Activated naive CD4-positive, alpha-beta T cell treated with anti-CD3 and anti-CD28 coated beads for 36 hours (primary cell): ENCODE measurements around the gene RPS19BP1. TPM values are rescaled to one million over a fixed set of nuclear protein-coding genes. Genes with fewer than 3 reads are reported as not detected.
"Not testable (repeated sequence)": the region's sequence is repeated elsewhere in the genome, so short reads cannot be mapped to it uniquely, and the experiment has no call there.

ENCODE experiments used
- CTCF ChIA-PET: fragments of 350-600 bp; sonication (Branson Sonifier 250); formaldehyde crosslinking; loops from one replicate; lab custom pipeline; 2021; ENCODE audit warnings: antibody characterized with exemption; lab: Charles Lee
- DNase-seq: peaks from one replicate; pipeline ENCODE4 v3.0.0-alpha.2; 2020
- H3K27ac Mint-ChIP-seq: one replicate; pipeline ENCODE4 v1.8.0; 2021; ENCODE audit warnings: mild to moderate bottlenecking, mixed read lengths
- H3K27me3 Mint-ChIP-seq: one replicate; pipeline ENCODE4 v1.8.0; 2021; ENCODE audit warnings: low read depth, mixed read lengths
- H3K36me3 Mint-ChIP-seq: one replicate; pipeline ENCODE4 v1.8.0; 2021; ENCODE audit warnings: low read depth, mixed read lengths
- H3K4me1 Mint-ChIP-seq: one replicate; pipeline ENCODE4 v1.8.0; 2021; ENCODE audit warnings: low read depth, mixed read lengths
- H3K4me3 Mint-ChIP-seq: one replicate; pipeline ENCODE4 v1.8.0; 2021; ENCODE audit warnings: mild to moderate bottlenecking, moderate library complexity, mixed read lengths
- H3K9me3 Mint-ChIP-seq: one replicate; pipeline ENCODE4 v1.8.0; 2021; ENCODE audit warnings: mixed read lengths
- intact Hi-C: fragments of 100-400 bp; cut with micrococcal nuclease; formaldehyde crosslinking; loops from one replicate; pipeline ENCODE4 v1.15.1; 2023
- total RNA-seq, 2 experiments: library from RNA; stranded (reverse); gene quantifications; one replicate each; pipeline ENCODE4 v1.2.3, GENCODE V29; 2021

The RPS19BP1 gene
- total RNA-seq, 2 experiments from 2014 or later, result 52.0 to 56.2 TPM

- peaks cover 58% of the 10 kb centered on the region for H3K4me1 Mint-ChIP-seq
- peak overlapping the region; percentile 95 for H3K27ac Mint-ChIP-seq
These were observed 14.3 kb downstream of the RPS19BP1 start for GRCh38 chr22:39518144-39518786.

GRCh38 chr22:39517470-39517869 lies 15.1 kb downstream of the RPS19BP1 start:
- DNase-seq, result no peak
- peaks cover 50% of the 10 kb centered on the region for H3K4me1 Mint-ChIP-seq
- intact Hi-C loops, result no loop called here
- peaks cover 2% of the 10 kb centered on the region for H3K27me3 Mint-ChIP-seq
- CTCF ChIA-PET, result interaction anchor here (0.5 to 5.6 kb wide), 9 partner anchors 12 to 1652 kb away, joined by 3 to 49 read pairs (median 3); partner anchors contain the start of gene TAB1
- H3K9me3 Mint-ChIP-seq, result no peaks in the 10 kb centered on the region
- H3K4me3 Mint-ChIP-seq, result no peak overlapping the region
- no peak overlapping the region for H3K27ac Mint-ChIP-seq
- peaks cover 48% of the 10 kb centered on the region for H3K36me3 Mint-ChIP-seq

More at GRCh38 chr22:39518144-39518786, 14.3 kb downstream of the RPS19BP1 start:
- no peak for DNase-seq
- no peaks in the 10 kb centered on the region for H3K9me3 Mint-ChIP-seq
- intact Hi-C loops, result no loop called here
- peaks cover 2% of the 10 kb centered on the region for H3K27me3 Mint-ChIP-seq
- H3K36me3 Mint-ChIP-seq, result peaks cover 52% of the 10 kb centered on the region
- H3K4me3 Mint-ChIP-seq, result peak overlapping the region; percentile 83
- CTCF ChIA-PET, result interaction anchor here (0.5 to 5.6 kb wide), 11 partner anchors 8 to 1653 kb away, joined by 3 to 49 read pairs (median 3); partner anchors contain the start of gene TAB1

- Mint-ChIP-seq H3K4me3 (no peak overlapping the region), H3K9me3 (no peaks in the 10 kb centered on the region), H3K27me3 (peaks cover 2% of the 10 kb centered on the region), H3K36me3 (peaks cover 43% of the 10 kb centered on the region), H3K4me1 (peaks cover 42% of the 10 kb centered on the region), H3K27ac (peak overlapping the region; percentile 81)
- DNase-seq, result no peak
- CTCF ChIA-PET, result interaction anchor here (0.6 to 5.6 kb wide), 10 partner anchors 8 to 509 kb away, joined by 3 to 49 read pairs (median 9); partner anchors contain the start of genes MIEF1 and TAB1
- intact Hi-C loops, result no loop called here
These were observed 17.1 kb downstream of the RPS19BP1 start for GRCh38 chr22:39515266-39516050.

GRCh38 chr22:39514373-39514973 lies 18.1 kb downstream of the RPS19BP1 start:
- Mint-ChIP-seq H3K9me3 (no peaks in the 10 kb centered on the region), H3K4me3 (no peak overlapping the region), H3K27ac (peak overlapping the region; percentile 16), H3K36me3 (peaks cover 45% of the 10 kb centered on the region), H3K27me3 (no peaks in the 10 kb centered on the region), H3K4me1 (peaks cover 46% of the 10 kb centered on the region)
- intact Hi-C loops, result no loop called here
- DNase-seq, result peak; percentile 76
- CTCF ChIA-PET, result interaction anchor here (0.9 to 5.6 kb wide), 9 partner anchors 9 to 510 kb away, joined by 3 to 49 read pairs (median 9); partner anchors contain the start of gene MIEF1

DNA sequence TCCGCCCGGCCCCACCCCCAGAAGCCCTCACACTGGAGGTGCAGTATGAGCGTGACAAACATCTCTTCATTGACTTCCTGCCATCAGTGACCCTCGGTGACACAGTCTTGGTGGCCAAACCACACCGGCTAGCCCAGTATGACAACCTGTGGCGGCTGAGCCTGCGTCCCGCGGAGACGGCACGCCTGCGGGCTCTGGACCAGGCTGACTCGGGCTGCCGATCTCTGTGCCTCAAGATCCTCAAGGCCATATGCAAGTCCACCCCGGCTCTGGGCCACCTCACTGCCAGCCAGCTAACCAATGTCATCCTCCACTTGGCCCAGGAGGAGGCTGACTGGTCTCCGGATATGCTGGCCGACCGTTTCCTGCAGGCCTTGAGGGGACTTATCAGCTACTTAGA lies 18.8 kb downstream of the RPS19BP1 start:
- Mint-ChIP-seq H3K27me3 (no peaks in the 10 kb centered on the region), H3K4me1 (peaks cover 44% of the 10 kb centered on the region), H3K9me3 (no peaks in the 10 kb centered on the region), H3K36me3 (peaks cover 49% of the 10 kb centered on the region), H3K4me3 (no peak overlapping the region), H3K27ac (no peak overlapping the region)
- CTCF ChIA-PET, result interaction anchor here (0.7 to 5.6 kb wide), 7 partner anchors 9 to 170 kb away, joined by 3 to 49 read pairs (median 9); no protein-coding TSS in a partner anchor
- intact Hi-C loops, result no loop called here
- no peak for DNase-seq

DNA sequence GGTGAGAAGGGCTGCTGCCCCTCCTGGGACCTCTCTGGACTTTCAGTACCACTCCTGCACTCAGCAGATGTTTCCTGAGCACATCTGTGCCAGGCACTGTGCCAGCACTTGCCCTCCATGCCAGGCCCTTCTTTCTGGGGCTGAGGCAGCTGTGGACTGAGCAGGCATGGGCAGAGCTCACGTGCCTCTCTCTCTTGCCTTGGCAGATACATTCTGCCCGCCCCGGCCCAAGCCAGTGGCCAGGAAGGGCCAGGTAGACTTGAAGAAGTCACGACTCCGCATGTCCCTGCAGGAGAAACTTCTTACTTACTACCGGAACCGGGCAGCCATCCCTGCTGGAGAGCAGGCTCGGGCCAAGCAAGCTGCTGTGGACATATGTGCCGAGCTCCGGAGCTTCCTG lies 20.5 kb downstream of the RPS19BP1 start:
- H3K4me3 Mint-ChIP-seq, result no peak overlapping the region
- peaks cover 41% of the 10 kb centered on the region for H3K4me1 Mint-ChIP-seq
- H3K9me3 Mint-ChIP-seq, result no peaks in the 10 kb centered on the region
- CTCF ChIA-PET, result interaction anchor here (1.7 kb wide), 1 partner anchor 17 kb away, joined by 6 read pairs; no protein-coding TSS in a partner anchor
- DNase-seq, result no peak
- intact Hi-C loops, result no loop called here
- H3K27ac Mint-ChIP-seq, result no peak overlapping the region
- H3K36me3 Mint-ChIP-seq, result peaks cover 51% of the 10 kb centered on the region
- no peaks in the 10 kb centered on the region for H3K27me3 Mint-ChIP-seq

- CTCF ChIA-PET, result interaction anchor here (1.0 to 1.4 kb wide), 2 partner anchors 15 to 18 kb away, joined by 4 to 6 read pairs; no protein-coding TSS in a partner anchor
- intact Hi-C loops, result no loop called here
- Mint-ChIP-seq H3K4me1 (peaks cover 44% of the 10 kb centered on the region), H3K36me3 (peaks cover 58% of the 10 kb centered on the region), H3K4me3 (no peak overlapping the region), H3K27ac (no peak overlapping the region), H3K9me3 (no peaks in the 10 kb centered on the region), H3K27me3 (no peaks in the 10 kb centered on the region)
- DNase-seq, result no peak
These were observed 21.3 kb downstream of the RPS19BP1 start for GRCh38 chr22:39511226-39511625.

DNA sequence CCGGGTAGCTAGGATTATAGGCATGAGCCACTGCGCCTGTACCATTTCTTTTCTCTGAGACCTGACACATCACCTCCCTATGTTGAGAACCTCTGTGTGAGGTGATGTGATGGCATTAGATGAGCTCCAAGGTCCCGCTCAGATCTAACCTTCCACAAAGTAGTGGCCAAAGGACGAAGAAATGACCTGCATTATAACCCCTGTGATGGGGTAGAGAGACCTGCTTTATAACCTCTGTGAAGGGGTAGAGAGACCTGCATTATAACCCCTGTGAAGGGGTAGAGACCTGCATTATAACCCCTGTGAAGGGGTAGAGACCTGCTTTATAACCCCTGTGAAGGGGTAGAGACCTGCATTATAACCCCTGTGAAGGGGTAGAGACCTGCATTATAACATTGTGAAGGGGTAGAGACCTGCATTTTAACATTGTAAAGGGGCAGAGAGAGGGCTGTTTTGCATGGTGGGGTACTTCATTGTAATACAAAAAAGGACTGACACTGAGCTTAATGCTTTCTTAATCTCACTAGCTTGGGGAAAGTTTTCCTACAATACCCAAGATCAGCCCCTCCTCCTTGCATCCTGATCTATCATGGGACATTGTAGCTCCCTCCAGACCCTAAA lies 21.9 kb downstream of the RPS19BP1 start:
- H3K27ac Mint-ChIP-seq, result peak overlapping the region; percentile 5
- H3K4me3 Mint-ChIP-seq, result no peak overlapping the region
- CTCF ChIA-PET, result interaction anchor here (1.0 to 1.4 kb wide), 4 partner anchors 9 to 200 kb away, joined by 3 to 6 read pairs (median 4); partner anchors contain the start of gene ATF4
- H3K27me3 Mint-ChIP-seq, result no peaks in the 10 kb centered on the region
- peaks cover 42% of the 10 kb centered on the region for H3K4me1 Mint-ChIP-seq
- DNase-seq, result no peak
- intact Hi-C loops, result no loop called here
- no peaks in the 10 kb centered on the region for H3K9me3 Mint-ChIP-seq
- peaks cover 58% of the 10 kb centered on the region for H3K36me3 Mint-ChIP-seq

DNA sequence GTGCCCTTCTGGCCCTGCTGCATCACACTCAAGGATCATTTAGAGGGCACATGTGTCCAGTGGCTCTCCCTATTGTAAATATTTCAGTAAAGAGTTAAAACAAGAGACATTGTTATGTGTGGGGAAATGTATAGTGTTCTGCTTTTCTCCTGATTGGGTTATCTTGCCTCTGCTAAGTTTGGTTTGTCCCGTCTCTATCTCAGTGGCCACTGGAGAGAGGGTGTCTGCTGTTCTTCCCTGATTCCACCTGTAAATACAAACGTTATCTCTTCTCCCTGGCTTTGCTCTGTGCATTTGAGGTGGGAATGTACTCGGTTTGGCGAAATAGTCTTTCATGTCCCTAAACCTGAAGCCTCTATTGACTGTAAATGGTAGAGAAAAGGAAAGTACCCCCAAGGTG lies 24.2 kb downstream of the RPS19BP1 start:
- H3K36me3 Mint-ChIP-seq, result peaks cover 62% of the 10 kb centered on the region
- H3K4me3 Mint-ChIP-seq, result no peak overlapping the region
- DNase-seq, result no peak
- peaks cover 45% of the 10 kb centered on the region for H3K4me1 Mint-ChIP-seq
- H3K27me3 Mint-ChIP-seq, result no peaks in the 10 kb centered on the region
- H3K27ac Mint-ChIP-seq, result no peak overlapping the region
- intact Hi-C loops, result loop anchor here (10.0 kb wide), 1 partner anchor 814 kb away; no protein-coding TSS in a partner anchor
- no peaks in the 10 kb centered on the region for H3K9me3 Mint-ChIP-seq
- CTCF ChIA-PET, result interaction anchor here (0.7 to 1.1 kb wide), 2 partner anchors 12 to 21 kb away, joined by 3 to 5 read pairs; no protein-coding TSS in a partner anchor

GRCh38 chr22:39507021-39507420 lies 25.5 kb downstream of the RPS19BP1 start:
- Mint-ChIP-seq H3K36me3 (peaks cover 57% of the 10 kb centered on the region), H3K4me1 (peaks cover 47% of the 10 kb centered on the region)
- H3K9me3 Mint-ChIP-seq, H3K27me3 Mint-ChIP-seq, H3K4me3 Mint-ChIP-seq, H3K27ac Mint-ChIP-seq, DNase-seq: not testable (repeated sequence)
- intact Hi-C loops, result loop anchor here (10.0 kb wide), 1 partner anchor 812 kb away; no protein-coding TSS in a partner anchor
- CTCF ChIA-PET, result interaction anchor here (1.0 to 1.6 kb wide), 2 partner anchors 13 to 22 kb away, joined by 4 to 7 read pairs; no protein-coding TSS in a partner anchor

DNA sequence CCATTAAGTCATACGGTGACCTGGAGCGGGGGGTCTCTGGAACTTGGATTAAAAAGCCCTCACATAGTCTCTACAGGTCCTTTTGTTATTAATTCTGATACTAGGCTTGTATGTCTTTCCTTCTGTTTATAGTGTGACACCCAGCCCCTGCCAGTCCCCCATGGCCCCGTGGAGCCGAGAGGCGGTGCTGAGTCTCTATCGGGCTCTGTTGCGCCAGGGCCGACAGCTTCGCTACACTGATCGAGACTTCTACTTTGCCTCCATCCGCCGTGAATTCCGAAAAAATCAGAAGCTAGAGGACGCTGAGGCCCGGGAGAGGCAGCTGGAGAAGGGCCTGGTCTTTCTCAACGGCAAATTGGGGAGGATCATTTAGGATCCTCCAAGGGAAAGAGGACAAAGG lies 28.5 kb downstream of the RPS19BP1 start:
- Mint-ChIP-seq H3K9me3 (no peaks in the 10 kb centered on the region), H3K4me3 (peak overlapping the region; percentile 16), H3K27ac (no peak overlapping the region), H3K4me1 (peaks cover 41% of the 10 kb centered on the region), H3K27me3 (no peaks in the 10 kb centered on the region), H3K36me3 (peaks cover 37% of the 10 kb centered on the region)
- intact Hi-C loops, result loop anchor here (10.0 kb wide), 1 partner anchor 809 kb away; no protein-coding TSS in a partner anchor
- CTCF ChIA-PET, result interaction anchor here (1.0 to 1.4 kb wide), 3 partner anchors 11 to 13 kb away, joined by 3 read pairs; no protein-coding TSS in a partner anchor
- no peak for DNase-seq
